KMS-11 (cell line): ENCODE measurements around the gene WDR86.

Experiments
- H2AFZ ChIP-seq: fragments of 200-600 bp; sonication (generic); 2 replicates; pipeline ENCODE4 v1.6.1; 2016; ENCODE audit warnings: antibody characterized with exemption, mixed run types, low read depth
- H3K27ac ChIP-seq: fragments of 200-600 bp; sonication (generic); 2 replicates; pipeline ENCODE4 v1.6.1; 2016; ENCODE audit warnings: mild to moderate bottlenecking, mixed run types
- H3K27me3 ChIP-seq: fragments of 200-600 bp; sonication (generic); 2 replicates; pipeline ENCODE4 v1.6.1; 2017; ENCODE audit warnings: mild to moderate bottlenecking, low read depth, mixed run types, moderate library complexity; ENCODE audit not compliant: insufficient read depth
- H3K36me3 ChIP-seq: fragments of 200-600 bp; sonication (generic); 2 replicates; pipeline ENCODE4 v1.6.1; 2017; ENCODE audit warnings: mild to moderate bottlenecking, mixed run types; ENCODE audit not compliant: insufficient read depth
- H3K4me1 ChIP-seq: fragments of 200-600 bp; sonication (generic); 2 replicates; pipeline ENCODE4 v1.6.1; 2016; ENCODE audit warnings: mild to moderate bottlenecking, low read depth, mixed run types; ENCODE audit not compliant: poor library complexity, severe bottlenecking
- H3K4me2 ChIP-seq: fragments of 200-600 bp; sonication (generic); 2 replicates; pipeline ENCODE4 v1.7.0; 2016; ENCODE audit warnings: mild to moderate bottlenecking, mixed run types
- H3K4me3 ChIP-seq: fragments of 200-600 bp; sonication (generic); IDR thresholded peaks from 2 replicates; pipeline ENCODE4 v1.6.1; 2017; ENCODE audit warnings: low read depth, low read length, mixed read lengths; ENCODE audit not compliant: insufficient read depth
- H3K79me2 ChIP-seq: fragments of 200-600 bp; sonication (generic); 2 replicates; pipeline ENCODE4 v1.6.1; 2016; ENCODE audit warnings: low read depth, mixed run types; ENCODE audit not compliant: insufficient read depth
- H3K9ac ChIP-seq: fragments of 200-600 bp; sonication (generic); 2 replicates; pipeline ENCODE4 v1.6.1; 2016; ENCODE audit warnings: mild to moderate bottlenecking, mixed run types
- H4K20me1 ChIP-seq: fragments of 200-600 bp; sonication (generic); 2 replicates; pipeline ENCODE4 v1.6.1; 2016; ENCODE audit warnings: mild to moderate bottlenecking, mixed run types; ENCODE audit not compliant: insufficient read depth
- TF ChIP-seq, protein P1 (sequence below): fragments of 200-600 bp; sonication (generic); conservative IDR thresholded peaks from 2 replicates; pipeline ENCODE4 v1.6.1; 2017; ENCODE audit warnings: low read depth, mild to moderate bottlenecking, antibody characterized with exemption, low read length, moderate library complexity, mixed read lengths

Gene WDR86

DNA sequence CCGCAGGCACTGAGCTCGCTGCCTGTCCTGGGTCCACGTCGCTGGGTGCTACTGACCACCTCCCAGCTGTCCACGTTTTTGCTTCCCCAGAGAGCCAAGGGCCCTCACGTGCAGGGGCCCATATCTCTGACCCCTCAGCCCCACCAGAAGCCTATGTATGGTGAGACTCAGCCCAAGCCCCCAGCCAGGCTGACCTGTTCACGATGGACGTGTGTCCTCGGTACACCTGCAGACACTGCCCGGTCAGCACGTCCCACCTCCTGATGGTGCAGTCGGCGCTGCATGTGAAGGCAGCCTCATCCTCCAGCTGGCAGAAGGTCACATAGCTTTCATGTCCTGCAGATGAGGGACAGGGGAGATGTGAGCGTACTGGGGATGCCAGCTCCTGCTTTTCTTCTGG is 9.9 kb downstream of the WDR86 start:
- no peaks in the 10 kb centered on the region for H4K20me1 ChIP-seq
- H3K4me1 ChIP-seq = no peaks in the 10 kb centered on the region
- H3K9ac ChIP-seq = no peak overlapping the region
- H3K4me3 ChIP-seq = no peak overlapping the region
- TF ChIP-seq, protein P1, sequence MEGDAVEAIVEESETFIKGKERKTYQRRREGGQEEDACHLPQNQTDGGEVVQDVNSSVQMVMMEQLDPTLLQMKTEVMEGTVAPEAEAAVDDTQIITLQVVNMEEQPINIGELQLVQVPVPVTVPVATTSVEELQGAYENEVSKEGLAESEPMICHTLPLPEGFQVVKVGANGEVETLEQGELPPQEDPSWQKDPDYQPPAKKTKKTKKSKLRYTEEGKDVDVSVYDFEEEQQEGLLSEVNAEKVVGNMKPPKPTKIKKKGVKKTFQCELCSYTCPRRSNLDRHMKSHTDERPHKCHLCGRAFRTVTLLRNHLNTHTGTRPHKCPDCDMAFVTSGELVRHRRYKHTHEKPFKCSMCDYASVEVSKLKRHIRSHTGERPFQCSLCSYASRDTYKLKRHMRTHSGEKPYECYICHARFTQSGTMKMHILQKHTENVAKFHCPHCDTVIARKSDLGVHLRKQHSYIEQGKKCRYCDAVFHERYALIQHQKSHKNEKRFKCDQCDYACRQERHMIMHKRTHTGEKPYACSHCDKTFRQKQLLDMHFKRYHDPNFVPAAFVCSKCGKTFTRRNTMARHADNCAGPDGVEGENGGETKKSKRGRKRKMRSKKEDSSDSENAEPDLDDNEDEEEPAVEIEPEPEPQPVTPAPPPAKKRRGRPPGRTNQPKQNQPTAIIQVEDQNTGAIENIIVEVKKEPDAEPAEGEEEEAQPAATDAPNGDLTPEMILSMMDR = no peak
- no peak overlapping the region for H3K27ac ChIP-seq
- H3K36me3 ChIP-seq = no peaks in the 10 kb centered on the region
- no peaks in the 10 kb centered on the region for H3K27me3 ChIP-seq
- H2AFZ ChIP-seq = no peak overlapping the region
- no peaks in the 10 kb centered on the region for H3K79me2 ChIP-seq
- H3K4me2 ChIP-seq = no peak overlapping the region

DNA sequence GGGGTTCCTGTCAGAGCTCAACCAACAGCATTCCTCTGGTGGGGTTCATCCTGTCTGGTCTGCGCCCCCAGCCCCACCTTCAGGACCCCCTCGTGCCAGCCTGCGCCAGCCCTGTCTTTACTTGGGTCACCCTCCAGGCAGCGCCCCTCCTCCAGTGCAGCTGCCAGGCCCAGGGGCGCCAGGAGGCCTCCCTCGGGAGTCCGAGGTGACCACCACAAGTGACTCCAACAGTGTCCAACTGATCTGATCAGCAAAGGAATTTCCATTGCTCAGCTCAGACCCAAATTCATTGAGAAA is 10.6 kb downstream of the WDR86 start:
- Histone ChIP-seq H3K4me3 (no peak overlapping the region), H3K36me3 (no peaks in the 10 kb centered on the region), H2AFZ (no peak overlapping the region), H3K4me1 (no peaks in the 10 kb centered on the region), H4K20me1 (no peaks in the 10 kb centered on the region), H3K4me2 (no peak overlapping the region), H3K27ac (no peak overlapping the region), H3K9ac (no peak overlapping the region), H3K79me2 (no peaks in the 10 kb centered on the region), H3K27me3 (no peaks in the 10 kb centered on the region)
- TF ChIP-seq, protein P1 = no peak

DNA sequence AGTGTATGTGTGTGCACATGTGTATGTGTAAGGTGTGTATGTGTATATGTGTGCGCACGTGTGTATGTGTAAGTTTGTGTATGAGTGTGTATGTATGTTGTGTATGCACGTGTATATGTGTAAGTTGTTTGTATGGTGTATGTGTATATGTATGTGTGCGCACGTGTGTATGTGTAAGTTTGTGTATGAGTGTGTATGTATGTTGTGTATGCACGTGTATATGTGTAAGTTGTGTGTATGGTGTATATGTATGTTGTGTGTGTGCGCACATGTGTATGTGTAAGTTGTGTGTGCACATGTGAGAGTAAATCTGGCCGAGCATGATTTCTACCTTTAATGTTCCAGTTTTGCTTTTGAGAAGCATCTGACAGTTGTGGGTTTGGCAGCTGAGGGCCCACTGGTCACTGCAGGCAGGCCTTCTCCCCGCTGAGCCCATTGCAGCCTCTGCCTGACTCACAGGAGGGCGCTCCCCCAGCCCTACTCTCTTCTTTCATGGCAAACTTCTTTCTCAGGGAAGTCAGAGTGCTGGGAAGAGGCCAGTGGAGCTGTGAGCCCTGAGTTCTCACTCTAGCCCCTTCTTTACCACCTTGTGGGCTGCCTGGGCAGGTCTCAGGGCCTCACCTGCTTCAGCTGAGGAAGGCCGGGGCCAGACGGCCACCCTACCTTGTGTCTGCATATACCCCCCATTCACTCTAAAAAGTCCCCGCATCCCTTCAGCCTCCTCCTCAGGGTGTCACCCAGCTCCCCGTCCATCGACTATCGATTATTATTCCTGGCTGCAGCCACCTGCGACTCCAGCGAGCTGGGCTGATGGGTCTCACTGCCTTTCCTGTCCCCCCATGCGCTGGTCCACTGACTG is 11.2 kb downstream of the WDR86 start:
- no peak overlapping the region for H2AFZ ChIP-seq
- H3K27me3 ChIP-seq = no peaks in the 10 kb centered on the region
- TF ChIP-seq, protein P1 = no peak
- no peak overlapping the region for H3K9ac ChIP-seq
- H3K4me1 ChIP-seq = no peaks in the 10 kb centered on the region
- no peak overlapping the region for H3K4me2 ChIP-seq
- H3K27ac ChIP-seq = no peak overlapping the region
- H3K79me2 ChIP-seq = no peaks in the 10 kb centered on the region
- no peaks in the 10 kb centered on the region for H4K20me1 ChIP-seq
- no peaks in the 10 kb centered on the region for H3K36me3 ChIP-seq
- H3K4me3 ChIP-seq = no peak overlapping the region

GRCh38 chr7:151397026-151397425 is 12.8 kb downstream of the WDR86 start:
- Histone ChIP-seq H3K27ac (no peak overlapping the region), H3K36me3 (no peaks in the 10 kb centered on the region), H2AFZ (no peak overlapping the region), H3K9ac (no peak overlapping the region), H3K79me2 (no peaks in the 10 kb centered on the region), H3K4me1 (no peaks in the 10 kb centered on the region), H3K4me2 (no peak overlapping the region), H3K27me3 (no peaks in the 10 kb centered on the region), H3K4me3 (no peak overlapping the region), H4K20me1 (no peaks in the 10 kb centered on the region)
- TF ChIP-seq, protein P1 = no peak
